Kidney (tissue), 14 donors: ENCODE results near the gene SCAMP2. TPM values are rescaled to one million over a fixed set of nuclear protein-coding genes. Genes with fewer than 3 reads are reported as not detected.
"Not testable (repeated sequence)": the region's sequence is repeated elsewhere in the genome, so short reads cannot be mapped to it uniquely, and the experiment has no call there.

Experiments used
- DNase-seq, 5 donors: peaks; one replicate each; pipeline ENCODE4 v3.0.0-alpha.2; 2013 to 2020
- FAIRE-seq: peaks from 2 replicates; lab custom pipeline; 2012; peaks lifted over from hg19 to GRCh38; lab: Jason Lieb, UNC
- H3K27ac ChIP-seq, 2 donors: one replicate each; pipeline ENCODE4 v1.7.0; 2013; ENCODE audit warnings: low read depth in 2 of 2, low read length in 2 of 2, inconsistent platforms in 1 of 2
- H3K27me3 ChIP-seq: one replicate; pipeline ENCODE4 v1.7.1; 2013; ENCODE audit warnings: low read length, inconsistent platforms; ENCODE audit not compliant: control insufficient read depth, insufficient read depth
- H3K36me3 ChIP-seq, 3 donors: one replicate each; pipeline versions ENCODE4 v1.7.0 to v1.7.1; 2013; ENCODE audit warnings: low read length in 3 of 3, control low read depth in 1 of 3, inconsistent platforms in 1 of 3; ENCODE audit not compliant: insufficient read depth in 3 of 3, control insufficient read depth in 2 of 3
- H3K4me1 ChIP-seq, 3 donors: one replicate each; pipeline versions ENCODE4 v1.7.0 to v1.7.1; 2013; ENCODE audit warnings: low read length in 3 of 3, inconsistent platforms in 1 of 3, low read depth in 1 of 3; ENCODE audit not compliant: control insufficient read depth in 2 of 3, insufficient read depth in 2 of 3
- H3K4me3 ChIP-seq, 3 donors: one replicate each; pipeline versions ENCODE4 v1.7.0 to v1.8.1; 2013; ENCODE audit warnings: low read length in 3 of 3, control low read depth in 1 of 3, inconsistent platforms in 1 of 3
- H3K9ac ChIP-seq, 3 donors: one replicate each; pipeline versions ENCODE4 v1.7.0 to v1.7.1; 2013; ENCODE audit warnings: low read length in 3 of 3, control low read depth in 1 of 3, inconsistent platforms in 1 of 3
- H3K9me3 ChIP-seq, 3 donors: one replicate each; pipeline versions ENCODE4 v1.7.0 to v1.7.1; 2013; ENCODE audit warnings: low read length in 3 of 3, control low read depth in 1 of 3, inconsistent platforms in 1 of 3; ENCODE audit not compliant: control insufficient read depth in 2 of 3, insufficient read depth in 1 of 3
- CTCF ChIP-seq: IDR thresholded peaks from 3 replicates; pipeline ENCODE4 v1.5.1; 2012; ENCODE audit warnings: mild to moderate bottlenecking, moderate library complexity, borderline replicate concordance; ENCODE audit not compliant: insufficient read depth; ENCODE audit errors: extremely low read depth
- intact Hi-C: fragments of 100-400 bp; cut with DNase I; formaldehyde crosslinking; loops from one replicate; pipeline ENCODE4 v1.11.1; 2022
- polyA plus RNA-seq: library from polyadenylated mRNA; stranded (reverse); fragments of 350-450 nt; fragmentation: Illumina TruSeq; extraction: RNeasy Lipid Tissue Mini Kit (QIAGEN cat#74804); gene quantifications from one replicate; pipeline ENCODE4 v1.2.3, GENCODE V29; 2014; ENCODE audit warnings: low read depth, low replicate concordance; ENCODE audit not compliant: insufficient read depth
- total RNA-seq: library from RNA; stranded (reverse); fragmentation: NEBNext Ultra II Directional; extraction: Animal tissue kit (Norgen Biotek cat#: 25700); gene quantifications from one replicate; pipeline ENCODE4 v1.2.1, GENCODE V29; 2021
- donor health status: control.
- donor health status: control.
- donor health status: control.
- donor health status: control.
- donor health status: control.
- donor health status: DM: yes; HTN: yes; CAD: no.
- donor health status: Normal renal cell carcinoma (clear cell type).

Gene SCAMP2
- total and polyA plus RNA-seq, 2 donors from 2014 or later, result 87.9 to 102 TPM

GRCh38 chr15:74888716-74889115 lies 15.6 kb upstream of the SCAMP2 start:
- no peak overlapping the region for H3K4me3 ChIP-seq
- no peak overlapping the region for H3K27ac ChIP-seq

GRCh38 chr15:74887537-74888193 lies 14.5 kb upstream of the SCAMP2 start:
- peaks cover 4 to 12% (median 5%) of the 10 kb centered on the region in 3 donors for H3K4me1 ChIP-seq
- H3K27me3 ChIP-seq, H3K4me3 ChIP-seq, H3K27ac ChIP-seq, H3K9me3 ChIP-seq, H3K36me3 ChIP-seq, intact Hi-C loops, DNase-seq, H3K9ac ChIP-seq, FAIRE-seq: not testable (repeated sequence)

More at GRCh38 chr15:74888716-74889115, 15.6 kb upstream of the SCAMP2 start:
- no peak for TF ChIP-seq CTCF
- Histone ChIP-seq H3K9ac (no peak overlapping the region), H3K9me3 (no peaks in the 10 kb centered on the region), H3K4me1 (peaks cover 4 to 12% (median 5%) of the 10 kb centered on the region in 3 donors), H3K36me3 (peaks cover 0 to 6% (median 3%) of the 10 kb centered on the region in 3 donors), H3K27me3 (no peaks in the 10 kb centered on the region)
- DNase-seq, result no peak
- intact Hi-C loops, result no loop called here
- FAIRE-seq, result no peak

GRCh38 chr15:74885461-74885860 lies 12.3 kb upstream of the SCAMP2 start:
- peaks cover 0 to 3% (median 0%) of the 10 kb centered on the region in 3 donors for H3K9me3 ChIP-seq
- no peak overlapping the region for H3K27ac ChIP-seq
- no peaks in the 10 kb centered on the region for H3K36me3 ChIP-seq
- H3K9ac ChIP-seq, result no peak overlapping the region
- intact Hi-C loops, result no loop called here
- no peaks in the 10 kb centered on the region for H3K27me3 ChIP-seq
- FAIRE-seq (no peak), DNase-seq (no peak)
- no peak overlapping the region for H3K4me3 ChIP-seq
- H3K4me1 ChIP-seq, result peaks cover 4 to 8% (median 5%) of the 10 kb centered on the region in 3 donors
- no peak for TF ChIP-seq CTCF

GRCh38 chr15:74884428-74885223 lies 11.5 kb upstream of the SCAMP2 start:
- Histone ChIP-seq H3K27ac (no peak overlapping the region), H3K9ac (no peak overlapping the region), H3K4me3 (no peak overlapping the region), H3K9me3 (peaks cover 0 to 3% (median 0%) of the 10 kb centered on the region in 3 donors), H3K4me1 (peaks cover 2 to 5% (median 5%) of the 10 kb centered on the region in 3 donors), H3K27me3 (no peaks in the 10 kb centered on the region), H3K36me3 (no peaks in the 10 kb centered on the region)
- intact Hi-C loops, result no loop called here
- TF ChIP-seq CTCF, result no peak
- FAIRE-seq (no peak), DNase-seq (no peak)
